Mesendoderm (in vitro differentiated cells): ENCODE data around the gene PEX14. TPM values are rescaled to one million over a fixed set of nuclear protein-coding genes. Genes with fewer than 3 reads are reported as not detected.

ENCODE experiments used
- DNase-seq: peaks from one replicate; pipeline ENCODE4 v3.0.0; 2013
- H2AK5ac ChIP-seq: 2 replicates; pipeline ENCODE4 v1.6.1; 2013; ENCODE audit warnings: low read length, inconsistent platforms
- H2BK120ac ChIP-seq: 2 replicates; pipeline ENCODE4 v1.6.1; 2013; ENCODE audit warnings: low read depth, mild to moderate bottlenecking, low read length, moderate library complexity, mixed read lengths
- H2BK15ac ChIP-seq: replicated peaks from 2 replicates; pipeline ENCODE4 v1.6.1; 2013; ENCODE audit warnings: low read depth, mild to moderate bottlenecking, moderate library complexity
- H2BK5ac ChIP-seq: 2 replicates; pipeline ENCODE4 v1.6.1; 2013; ENCODE audit warnings: low read length, inconsistent platforms
- H3K18ac ChIP-seq: 2 replicates; pipeline ENCODE4 v1.6.1; 2013; ENCODE audit warnings: mild to moderate bottlenecking, low read length, mixed read lengths
- H3K23ac ChIP-seq: one replicate; pipeline ENCODE4 v1.6.1; 2013; ENCODE audit warnings: low read length
- H3K27ac ChIP-seq: 2 replicates; pipeline ENCODE4 v1.5.1; 2013; ENCODE audit warnings: low read depth, mild to moderate bottlenecking, inconsistent platforms, low read length, moderate library complexity
- H3K27me3 ChIP-seq: 2 replicates; pipeline ENCODE4 v1.6.1; 2013; ENCODE audit warnings: low read length, control low read depth, mild to moderate bottlenecking, inconsistent platforms; ENCODE audit not compliant: insufficient read depth, poor library complexity
- H3K36me3 ChIP-seq: 2 replicates; pipeline ENCODE4 v1.6.1; 2013; ENCODE audit warnings: low read length, inconsistent platforms; ENCODE audit not compliant: control insufficient read depth, insufficient read depth
- H3K4ac ChIP-seq: one replicate; pipeline ENCODE4 v1.6.1; 2013; ENCODE audit warnings: low read depth, mild to moderate bottlenecking, low read length, moderate library complexity
- H3K4me1 ChIP-seq: 2 replicates; pipeline ENCODE4 v1.6.1; 2013; ENCODE audit warnings: low read depth, low read length, inconsistent platforms; ENCODE audit not compliant: control insufficient read depth
- H3K4me2 ChIP-seq: 2 replicates; pipeline ENCODE4 v1.6.1; 2013; ENCODE audit warnings: low read length
- H3K4me3 ChIP-seq: 2 replicates; pipeline ENCODE4 v1.5.1; 2013; ENCODE audit warnings: mild to moderate bottlenecking, low read length
- H3K56ac ChIP-seq: one replicate; pipeline ENCODE4 v1.6.1; 2013; ENCODE audit warnings: low read length
- H3K79me1 ChIP-seq: 2 replicates; pipeline ENCODE4 v1.6.1; 2013; ENCODE audit warnings: low read length, inconsistent platforms
- H3K79me2 ChIP-seq: 2 replicates; pipeline ENCODE4 v1.6.1; 2013; ENCODE audit warnings: mild to moderate bottlenecking, low read length; ENCODE audit not compliant: control insufficient read depth, insufficient read depth
- H3K9ac ChIP-seq: 2 replicates; pipeline ENCODE4 v1.6.1; 2013; ENCODE audit warnings: low read length, inconsistent platforms
- H4K5ac ChIP-seq: one replicate; pipeline ENCODE4 v1.6.1; 2013; ENCODE audit warnings: low read length
- H4K8ac ChIP-seq: one replicate; pipeline ENCODE4 v1.6.1; 2013; ENCODE audit warnings: low read depth, mild to moderate bottlenecking, control low read depth, low read length, moderate library complexity
- WGBS: extraction: QIAGEN DNeasy Blood & Tissue Kit; methylation state at CpG from one replicate; pipeline ENCODE4 v1.1.7; 2013; ENCODE audit warnings: low lambda C conversion rate, missing lambda C conversion rate; ENCODE audit not compliant: insufficient coverage; ENCODE audit errors: extremely low coverage; 5-methylcytosine and 5-hydroxymethylcytosine counted together
- small RNA-seq: library from polyadenylated mRNA; stranded (forward); fragments of <200 nt; extraction: miRNeasy Mini kit (QIAGEN cat#:217004); gene quantifications from one replicate; pipeline ENCODE3, GENCODE V24; 2013; ENCODE audit not compliant: insufficient read depth

The PEX14 gene

GRCh38 chr1:10679496-10680220, 204.9 kb downstream of the PEX14 start:
- Histone ChIP-seq H2BK15ac (no peak overlapping the region), H3K27ac (no peak overlapping the region), H4K5ac (no peak overlapping the region), H2BK120ac (no peak overlapping the region), H3K36me3 (no peaks in the 10 kb centered on the region), H3K4me3 (no peak overlapping the region), H3K9ac (no peak overlapping the region), H3K23ac (no peak overlapping the region), H3K56ac (peak overlapping the region; percentile 25), H3K18ac (no peak overlapping the region), H3K4ac (no peak overlapping the region), H3K79me1 (no peaks in the 10 kb centered on the region), H3K4me1 (peaks cover 19% of the 10 kb centered on the region), H3K27me3 (no peaks in the 10 kb centered on the region), H2BK5ac (no peak overlapping the region), H3K4me2 (no peak overlapping the region), H2AK5ac (no peak overlapping the region), H3K79me2 (no peaks in the 10 kb centered on the region), H4K8ac (no peak overlapping the region)
- no CpG with 5 or more reads among the region's 9 CpGs for WGBS
- DNase-seq = peak; percentile 97

Small RNAs within 50 kb of the gene (small RNA-seq; reads per million reads assigned to genes)
- not detected for gene RN7SL614P
